HG03159 (cell line): ENCODE results near the gene PIGN.
"Not testable (repeated sequence)": the region's sequence is repeated elsewhere in the genome, so short reads cannot be mapped to it uniquely, and the experiment has no call there.

Source experiments
- ATAC-seq: cut with Tn5 transposase; IDR thresholded peaks from one replicate; pipeline ENCODE4 v1.9.1; 2021; ENCODE audit warnings: mild to moderate bottlenecking, moderate library complexity; ENCODE audit not compliant: unreplicated experiment

The PIGN gene

DNA sequence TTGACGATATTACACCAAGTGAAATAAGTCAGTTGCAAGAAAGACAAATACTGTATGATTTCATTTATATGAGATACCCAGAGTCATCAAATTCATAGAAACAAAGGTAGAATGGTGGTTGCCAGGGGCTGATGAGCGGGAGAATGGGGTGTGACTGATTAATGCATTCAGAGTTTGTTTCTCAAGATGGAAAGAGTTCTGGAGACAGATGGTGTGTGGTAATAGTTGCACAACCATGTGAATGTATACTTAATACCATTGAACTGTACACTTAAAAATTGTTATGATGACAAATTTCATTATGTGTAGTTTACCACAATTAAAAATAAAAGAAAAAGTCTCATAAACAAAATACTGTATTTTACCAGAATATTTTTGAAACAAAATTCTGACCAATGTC, 117.3 kb downstream of the PIGN start:
- ATAC-seq = no peak

DNA sequence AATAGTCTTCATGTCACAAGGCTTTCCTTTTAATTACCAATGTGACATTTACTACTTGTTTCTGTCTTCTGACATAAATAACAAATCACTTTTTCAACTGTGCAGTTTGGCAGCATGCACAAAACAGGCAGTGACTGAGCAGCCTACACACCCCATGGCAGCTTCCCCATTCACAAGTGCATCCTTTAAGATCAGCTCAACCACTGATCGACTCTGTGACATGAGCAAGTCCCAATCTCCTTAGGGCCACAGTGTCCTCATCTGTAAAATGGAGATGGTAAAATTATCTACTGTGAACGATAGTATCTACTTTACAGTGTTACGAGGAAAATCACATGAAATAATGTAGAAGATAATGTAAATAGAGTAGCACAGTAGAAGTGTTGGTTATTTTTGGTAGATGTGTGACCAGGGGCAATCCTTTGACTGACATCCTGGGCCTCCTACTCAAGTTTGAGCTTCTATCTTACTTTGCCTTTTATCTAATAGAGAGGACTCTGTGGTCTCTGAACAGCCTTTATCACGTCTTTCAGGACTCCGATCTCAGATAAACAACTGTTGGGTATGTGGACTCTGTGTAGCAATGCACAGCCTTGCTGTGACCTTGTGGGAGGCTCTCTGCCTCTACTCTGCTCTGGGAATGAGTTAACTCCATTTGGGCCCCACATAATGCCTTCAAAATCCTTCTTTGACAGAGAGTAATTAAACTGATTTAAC, 120.6 kb downstream of the PIGN start:
- no peak for ATAC-seq

DNA sequence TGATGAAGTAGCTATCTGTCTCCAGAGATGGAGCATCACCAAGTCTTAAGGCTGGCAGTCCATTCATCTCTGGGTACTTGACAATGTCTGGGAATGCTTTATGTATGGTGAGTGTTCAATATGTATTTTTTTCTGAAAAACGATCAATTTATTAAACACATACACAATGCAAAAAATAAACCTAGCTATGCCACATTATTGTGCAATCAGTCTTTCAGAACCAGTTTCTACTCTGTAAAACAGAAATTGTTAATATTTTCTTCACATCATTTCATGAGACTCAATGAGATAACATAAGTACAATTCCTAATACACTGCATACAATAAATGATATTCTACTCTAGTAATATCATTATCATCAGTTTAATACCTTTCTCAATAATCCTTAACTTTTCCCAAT, 122.5 kb downstream of the PIGN start:
- no peak for ATAC-seq

DNA sequence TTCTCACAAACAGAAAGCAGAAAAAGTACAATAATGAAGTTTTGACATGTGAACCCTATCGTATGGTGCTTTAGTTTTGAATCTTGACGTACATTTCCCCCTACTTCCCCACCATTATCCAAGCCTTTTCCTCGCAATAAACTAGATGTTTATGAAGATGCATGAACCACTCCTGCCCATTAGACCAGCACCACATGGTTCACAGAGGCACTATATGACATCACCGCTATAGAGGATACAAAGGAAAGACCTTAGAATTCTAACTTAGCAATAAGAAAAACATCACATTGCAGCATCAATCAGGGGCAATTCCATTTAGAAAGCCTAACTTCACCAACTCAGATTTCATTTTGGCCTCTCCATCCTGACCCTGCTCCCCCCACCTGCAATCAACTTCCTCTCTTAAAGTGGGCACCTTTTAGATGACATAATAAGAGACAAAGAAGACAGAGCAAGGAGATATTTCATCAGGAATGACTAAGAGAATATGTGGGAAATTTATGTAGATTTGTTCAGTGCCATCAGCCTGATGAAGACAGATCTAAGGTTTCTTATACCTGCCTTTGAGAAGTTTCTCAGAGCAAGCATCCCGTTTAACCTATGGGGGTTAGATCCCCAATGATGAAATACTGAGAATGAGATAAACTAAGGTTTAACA, 124.9 kb downstream of the PIGN start:
- ATAC-seq = no peak

DNA sequence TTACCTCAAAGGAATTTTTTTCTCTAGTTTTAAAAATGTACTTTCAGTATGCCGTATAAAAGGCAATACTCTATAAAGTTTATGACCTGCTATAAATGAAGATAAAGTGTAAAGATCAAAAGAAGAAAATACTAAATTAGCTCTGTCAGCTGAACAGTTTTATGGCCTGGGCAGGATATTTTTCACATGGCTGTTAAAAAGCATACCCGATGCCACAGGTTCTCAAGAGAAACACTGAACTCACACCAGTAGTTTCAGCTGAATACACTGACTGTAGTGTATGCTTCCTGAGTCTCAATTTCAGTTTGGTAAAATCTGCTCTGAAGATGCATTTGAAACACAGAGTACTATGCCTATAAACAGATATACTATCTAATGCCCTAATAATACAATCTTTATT, 126.0 kb downstream of the PIGN start:
- ATAC-seq = no peak

DNA sequence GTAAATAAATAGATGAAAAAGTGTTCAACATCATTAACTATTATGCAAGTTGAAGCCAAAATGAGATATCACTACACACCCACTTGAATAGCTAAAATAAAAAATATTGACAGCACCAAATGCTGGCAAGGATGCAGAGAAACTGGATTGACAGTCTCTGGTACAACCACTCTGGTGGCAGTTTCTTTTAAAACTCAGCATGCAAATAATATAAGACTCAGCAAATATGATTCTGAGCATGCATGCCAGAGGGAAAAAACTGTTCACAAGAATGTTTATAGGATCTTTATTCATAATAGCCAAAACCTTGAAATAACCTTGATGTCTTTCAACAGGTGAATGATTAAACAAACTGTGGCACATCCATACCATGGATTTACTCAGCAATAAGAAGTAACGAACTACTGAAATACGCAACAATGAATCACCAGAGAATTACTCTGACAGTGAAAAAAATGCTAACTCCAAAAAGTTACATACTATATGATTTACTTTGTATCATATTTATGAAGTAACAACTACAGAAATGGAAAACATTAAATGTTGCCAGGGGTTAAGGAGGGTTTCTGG, 131.8 kb downstream of the PIGN start:
- ATAC-seq = no peak

DNA sequence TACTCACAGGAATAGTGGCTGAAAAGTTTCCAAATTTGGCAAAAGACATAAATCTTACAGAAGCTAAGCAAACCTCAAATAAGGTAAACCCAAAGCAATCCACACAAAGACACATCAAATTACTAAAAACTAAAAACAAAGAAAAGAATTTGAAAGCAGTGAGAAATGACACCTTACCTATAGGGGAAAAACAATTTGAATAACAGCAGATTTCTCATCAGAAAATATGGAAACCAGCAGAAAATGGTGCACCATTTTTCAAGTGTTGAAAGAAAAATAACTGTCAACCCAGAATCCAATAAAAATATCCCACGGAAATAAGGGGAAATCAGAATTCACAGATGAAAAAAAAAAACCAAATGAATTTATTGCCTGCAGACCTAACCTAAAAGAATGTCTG, 138.6 kb downstream of the PIGN start:
- ATAC-seq = no peak

DNA sequence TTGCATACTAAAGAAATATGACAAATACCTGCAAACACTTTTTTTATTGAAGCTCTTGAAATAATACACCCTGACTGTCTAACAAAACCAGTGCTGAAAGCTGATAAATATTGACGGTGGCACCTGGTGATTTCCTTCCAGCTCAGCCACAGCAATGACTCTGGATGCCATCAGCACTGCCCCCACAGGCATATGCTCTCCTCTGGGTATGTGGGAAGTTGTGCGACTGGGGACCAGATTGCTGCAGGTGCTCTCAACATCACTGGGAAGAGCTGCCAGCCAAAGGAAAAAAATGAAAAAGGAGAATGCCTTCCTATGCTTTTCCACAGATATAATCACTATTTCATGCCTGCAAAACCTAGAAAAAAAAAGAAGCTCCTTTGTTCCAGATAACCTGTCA, 141.5 kb downstream of the PIGN start:
- ATAC-seq = no peak

DNA sequence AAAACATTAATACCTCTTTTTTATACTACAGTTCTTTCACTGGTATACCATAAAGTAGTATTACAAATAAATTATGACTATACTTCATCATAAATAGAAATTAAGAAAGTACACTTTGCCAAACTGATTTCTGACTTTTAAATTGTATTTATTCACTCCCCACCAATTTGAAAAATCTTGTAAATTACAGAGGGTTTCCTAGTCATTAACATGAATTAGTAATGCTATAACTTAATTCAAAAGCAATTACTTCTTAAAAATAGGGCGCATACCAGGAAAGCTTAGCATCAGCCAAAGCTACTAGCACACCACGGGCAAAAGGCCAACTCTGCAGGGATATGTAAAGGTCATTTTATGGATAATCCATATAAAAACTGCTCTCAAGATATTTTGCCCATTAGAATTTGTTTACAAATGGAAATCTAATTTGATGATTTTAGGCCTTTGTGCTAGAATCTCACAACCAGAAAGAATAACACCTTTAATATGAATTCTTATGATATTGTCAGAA, 142.3 kb downstream of the PIGN start:
- no peak for ATAC-seq

DNA sequence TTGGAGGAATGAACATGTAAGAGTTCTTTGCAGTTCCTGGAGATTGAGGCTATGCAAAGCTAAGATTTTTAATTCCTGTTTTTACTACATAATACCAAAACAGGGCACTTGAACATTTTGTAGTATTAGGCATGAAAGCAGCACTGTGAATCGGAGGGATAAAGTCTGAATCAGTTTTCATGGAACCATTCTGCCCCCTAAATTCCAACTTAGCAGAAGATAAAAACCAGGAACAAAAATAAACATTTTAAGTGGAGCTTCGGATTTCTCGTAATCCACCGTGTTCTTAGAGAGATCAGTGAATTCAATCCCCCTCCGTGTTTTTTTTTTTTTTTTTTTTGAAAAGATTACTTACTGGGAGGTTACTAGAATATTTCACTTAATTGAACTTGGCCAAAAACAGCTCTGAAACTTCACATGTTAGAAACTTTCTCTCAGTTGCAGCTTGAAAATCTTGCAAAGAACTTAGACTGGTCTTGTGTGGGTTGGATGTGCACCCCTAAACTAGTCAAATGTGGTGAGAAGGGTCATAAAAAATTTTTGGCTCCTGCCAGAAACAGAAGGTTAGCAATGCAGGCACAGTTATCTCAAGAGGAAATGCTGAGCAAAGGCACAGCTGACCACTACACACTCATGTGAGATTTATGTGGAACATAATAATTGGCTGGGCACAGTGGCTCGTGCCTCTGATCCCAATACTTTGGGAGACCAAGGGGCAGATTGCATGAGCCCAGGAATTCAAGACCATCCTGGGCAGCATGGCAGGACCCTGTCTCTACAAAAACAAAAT, 148.7 kb downstream of the PIGN start:
- ATAC-seq = no peak

DNA sequence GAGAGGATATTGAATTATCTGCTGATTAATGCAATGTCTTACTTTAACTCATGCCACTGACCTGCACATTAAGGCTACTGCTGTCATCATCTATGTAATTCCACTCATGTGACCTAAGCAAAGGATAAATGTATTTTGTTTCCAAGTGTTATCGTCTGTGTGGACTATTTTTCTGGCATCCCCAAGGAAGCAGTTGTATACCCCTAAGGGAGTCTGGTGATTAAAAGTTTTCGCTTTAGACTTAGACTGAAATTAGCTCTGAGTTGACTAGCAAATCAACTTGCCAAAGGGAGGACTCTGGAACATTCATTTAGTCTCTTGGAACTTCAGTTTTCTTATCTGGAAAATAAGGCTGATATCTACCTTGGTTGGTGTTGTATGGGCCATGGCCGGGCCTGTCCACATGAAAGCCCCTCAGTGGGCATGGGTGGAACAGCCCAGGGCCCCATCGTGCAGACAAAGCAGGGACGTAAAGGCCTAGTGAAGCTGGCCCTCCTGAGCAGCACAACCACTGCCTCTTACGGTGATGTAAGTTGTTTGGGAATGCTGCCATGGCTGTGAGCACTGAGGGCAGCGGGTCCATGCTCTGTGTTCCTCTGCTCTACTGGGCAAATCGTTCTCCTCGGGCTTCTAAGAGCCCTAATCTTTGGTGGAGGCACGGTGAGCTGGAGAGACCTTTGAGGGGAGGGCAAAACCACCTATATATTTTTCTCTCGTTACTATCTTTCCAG, 149.7 kb downstream of the PIGN start:
- no peak for ATAC-seq

DNA sequence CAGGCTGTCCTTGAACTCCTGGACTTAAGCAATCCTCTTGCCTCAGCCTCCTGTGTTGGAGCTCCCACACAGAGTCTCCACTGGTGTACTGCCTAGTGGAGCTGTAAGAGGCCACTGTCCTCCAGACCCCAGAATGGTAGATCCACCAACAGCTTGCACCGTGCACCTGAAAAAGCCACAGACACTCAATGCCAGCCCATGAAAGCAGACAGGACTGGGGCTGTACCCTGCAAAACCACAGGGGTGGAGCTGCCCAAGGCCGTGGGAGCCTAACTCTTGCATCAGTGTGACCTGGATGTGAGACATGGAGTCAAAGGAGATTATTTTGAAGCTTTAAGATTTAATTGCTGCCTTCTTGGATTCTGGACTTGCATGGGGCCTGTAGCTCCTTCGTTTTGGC, 152.6 kb downstream of the PIGN start:
- not testable (repeated sequence) for ATAC-seq

DNA sequence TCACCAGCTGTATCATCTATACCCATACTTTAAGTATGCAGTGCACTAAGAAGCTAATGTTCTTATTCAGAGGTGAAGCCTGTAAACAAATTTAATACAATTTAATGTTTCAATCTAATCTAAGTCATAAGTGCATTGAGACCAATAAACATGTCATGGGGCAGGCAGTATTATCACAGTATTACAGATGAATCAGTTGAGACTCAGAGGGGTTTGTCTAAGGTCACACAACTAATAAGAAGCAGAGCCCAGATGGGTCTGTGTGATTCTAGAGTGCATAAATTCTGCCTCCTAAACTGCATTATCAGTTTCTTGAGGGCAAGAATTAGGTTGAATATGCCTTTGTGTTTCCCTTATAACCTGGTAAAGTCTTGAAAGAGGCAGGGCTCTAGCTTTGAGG, 153.1 kb downstream of the PIGN start:
- ATAC-seq = no peak

DNA sequence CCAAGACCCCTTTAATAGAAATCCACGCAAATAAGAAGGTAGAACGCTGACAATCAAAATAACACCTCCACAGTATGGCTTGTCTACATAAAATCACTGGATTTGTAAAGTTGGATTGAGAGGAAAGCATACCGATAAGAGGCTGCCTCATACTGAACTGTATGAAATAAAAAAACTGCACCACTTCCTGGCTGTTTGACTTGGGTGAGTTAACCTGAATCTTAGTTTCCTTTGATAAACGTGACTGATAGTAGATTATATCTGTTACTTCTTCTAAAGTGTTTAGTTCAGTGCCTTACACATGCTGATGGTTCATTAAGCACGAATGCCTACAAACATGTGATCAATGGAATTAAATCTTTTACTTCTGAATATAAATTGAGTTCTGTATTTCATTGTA, 153.6 kb downstream of the PIGN start:
- no peak for ATAC-seq

DNA sequence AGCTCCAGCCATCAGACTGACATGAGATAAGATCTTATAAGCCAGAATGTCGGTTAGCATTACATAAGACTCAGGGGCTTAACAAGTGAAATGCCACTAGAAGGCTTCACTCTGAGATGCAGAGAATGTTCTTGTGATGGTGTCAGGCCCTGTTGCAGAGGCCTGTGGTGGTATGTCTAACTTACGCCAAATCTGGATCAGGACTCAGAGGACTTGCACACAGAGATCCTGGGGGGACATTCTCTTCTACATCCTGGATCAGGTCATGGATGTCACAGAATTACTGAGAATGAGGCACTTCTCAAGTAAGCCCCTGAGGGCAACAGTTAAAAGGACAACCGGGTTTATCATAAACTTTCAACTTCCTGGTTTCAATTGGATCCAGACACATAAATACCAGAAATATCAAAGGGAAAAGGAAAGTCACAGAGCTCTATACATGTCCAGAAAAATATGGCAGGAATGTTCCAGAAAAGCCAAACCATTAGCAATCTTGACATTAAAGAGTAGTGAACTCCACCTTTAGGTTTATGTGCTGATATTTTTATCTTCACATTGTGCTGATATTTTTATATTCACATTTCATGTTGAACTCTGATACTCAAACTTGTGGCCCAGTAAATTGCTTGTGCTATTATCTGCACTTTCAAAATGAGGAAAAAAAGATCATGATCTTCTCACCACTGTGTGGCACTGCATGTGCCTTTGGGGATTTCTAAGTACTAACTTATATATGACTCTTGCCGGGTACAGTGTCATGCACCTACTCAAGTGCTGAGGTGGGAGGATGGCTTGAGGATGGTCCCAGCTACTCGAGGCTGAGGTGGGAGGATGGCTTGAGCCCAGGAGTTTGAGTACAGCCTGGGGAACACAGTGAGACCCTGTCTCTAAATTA, 156.5 kb downstream of the PIGN start:
- ATAC-seq = no peak

DNA sequence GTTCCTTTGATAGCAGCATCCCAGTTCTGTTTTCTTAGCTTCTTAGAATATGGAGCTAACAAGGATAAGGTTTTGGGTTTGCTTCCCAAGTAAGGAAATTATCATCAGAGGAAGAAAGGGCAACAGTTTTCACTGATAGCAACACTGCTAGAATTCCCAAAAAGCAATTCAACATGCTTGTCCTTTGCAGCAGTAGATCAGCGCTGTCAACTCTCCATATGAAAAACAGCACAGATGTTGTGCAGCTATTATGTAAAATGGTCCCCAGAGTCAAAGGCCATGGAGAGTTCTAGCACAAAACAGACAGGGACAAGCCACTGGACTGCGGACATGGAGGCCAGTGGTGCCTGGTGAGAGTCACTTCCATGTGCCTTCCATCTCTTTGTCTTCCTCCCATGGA, 158.1 kb downstream of the PIGN start:
- no peak for ATAC-seq

DNA sequence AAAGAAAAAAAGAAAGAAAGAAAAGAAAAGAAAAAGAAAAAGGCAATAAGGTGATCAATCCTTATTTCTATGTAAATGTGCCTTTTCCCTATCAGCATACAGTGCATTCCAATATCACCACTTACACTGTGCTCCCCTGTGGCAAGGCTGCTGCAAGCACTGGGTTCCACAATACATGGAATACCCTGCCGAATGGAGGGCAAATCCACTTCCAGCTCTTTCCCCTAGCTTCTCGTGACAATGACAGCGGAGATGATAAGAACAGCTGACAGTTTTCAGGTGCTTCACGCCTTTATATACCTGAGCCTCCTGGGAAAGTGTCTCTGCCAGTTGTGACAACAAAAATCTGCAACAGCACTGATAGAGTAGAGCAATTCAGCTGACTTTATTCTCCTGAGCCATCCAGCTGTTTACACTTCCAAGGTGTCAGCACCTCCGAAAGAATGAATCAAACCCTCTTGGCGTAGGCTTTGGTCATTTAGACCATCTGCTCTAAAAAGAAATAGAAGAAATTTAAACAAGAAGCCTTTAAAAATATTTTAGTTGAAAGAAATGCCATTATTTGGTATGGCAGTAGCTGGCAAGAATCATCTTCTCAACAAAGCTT, 158.8 kb downstream of the PIGN start:
- no peak for ATAC-seq

DNA sequence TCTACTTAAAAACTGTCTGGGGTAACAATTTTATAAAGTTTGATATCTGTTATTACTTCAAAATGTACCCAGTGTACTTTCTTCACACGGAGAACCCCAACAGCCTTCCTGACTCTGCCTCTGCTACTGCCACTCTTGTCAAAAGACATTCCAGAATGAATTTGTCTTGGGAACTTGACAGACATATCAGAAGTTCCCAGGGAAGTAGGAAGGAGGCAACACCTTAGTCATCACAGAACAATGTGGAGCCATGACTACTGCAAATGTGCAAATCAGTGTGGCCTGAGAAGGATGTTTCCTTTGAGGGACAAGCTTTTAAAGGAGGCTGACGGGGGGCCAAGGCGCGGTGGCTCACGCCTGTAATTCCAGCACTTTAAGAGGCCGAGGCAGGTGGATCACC, 160.3 kb downstream of the PIGN start:
- no peak for ATAC-seq

DNA sequence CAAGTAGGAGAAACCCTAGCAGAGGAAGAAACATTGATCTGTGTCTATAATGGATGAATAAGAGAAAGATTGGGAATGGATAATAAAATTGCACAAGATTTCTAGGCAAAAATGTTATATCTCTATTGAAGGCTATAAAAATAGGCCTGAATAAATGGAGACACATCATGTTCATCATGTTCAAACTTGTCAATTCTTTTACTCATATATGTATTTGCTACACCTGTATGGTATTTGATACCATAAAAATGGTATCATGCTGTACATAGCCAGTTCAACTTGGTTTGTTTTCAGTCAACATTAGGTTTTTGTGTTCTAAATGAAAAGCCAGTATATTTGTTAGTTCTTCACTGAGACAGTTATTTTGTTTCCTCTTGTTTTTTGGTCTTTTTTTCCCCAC, 161.9 kb downstream of the PIGN start:
- ATAC-seq = no peak
